CD4-positive, alpha-beta T cell treated with Interleukin-2 at 100 ng/mL for 4 hours (primary cell): ENCODE results near the gene MTHFSD.
A peak's percentile ranks its signal among the peaks of the same experiment; 100 is the strongest.
"Not testable (repeated sequence)": the region's sequence is repeated elsewhere in the genome, so short reads cannot be mapped to it uniquely, and the experiment has no call there.

ENCODE experiments used
- DNase-seq: peaks from one replicate; pipeline ENCODE4 v3.0.0-alpha.2; 2020; ENCODE audit warnings: low spot score

The MTHFSD gene, protein sequence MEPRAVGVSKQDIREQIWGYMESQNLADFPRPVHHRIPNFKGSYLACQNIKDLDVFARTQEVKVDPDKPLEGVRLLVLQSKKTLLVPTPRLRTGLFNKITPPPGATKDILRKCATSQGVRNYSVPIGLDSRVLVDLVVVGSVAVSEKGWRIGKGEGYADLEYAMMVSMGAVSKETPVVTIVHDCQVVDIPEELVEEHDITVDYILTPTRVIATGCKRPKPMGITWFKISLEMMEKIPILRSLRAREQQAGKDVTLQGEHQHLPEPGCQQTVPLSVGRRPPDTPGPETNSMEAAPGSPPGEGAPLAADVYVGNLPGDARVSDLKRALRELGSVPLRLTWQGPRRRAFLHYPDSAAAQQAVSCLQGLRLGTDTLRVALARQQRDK

DNA sequence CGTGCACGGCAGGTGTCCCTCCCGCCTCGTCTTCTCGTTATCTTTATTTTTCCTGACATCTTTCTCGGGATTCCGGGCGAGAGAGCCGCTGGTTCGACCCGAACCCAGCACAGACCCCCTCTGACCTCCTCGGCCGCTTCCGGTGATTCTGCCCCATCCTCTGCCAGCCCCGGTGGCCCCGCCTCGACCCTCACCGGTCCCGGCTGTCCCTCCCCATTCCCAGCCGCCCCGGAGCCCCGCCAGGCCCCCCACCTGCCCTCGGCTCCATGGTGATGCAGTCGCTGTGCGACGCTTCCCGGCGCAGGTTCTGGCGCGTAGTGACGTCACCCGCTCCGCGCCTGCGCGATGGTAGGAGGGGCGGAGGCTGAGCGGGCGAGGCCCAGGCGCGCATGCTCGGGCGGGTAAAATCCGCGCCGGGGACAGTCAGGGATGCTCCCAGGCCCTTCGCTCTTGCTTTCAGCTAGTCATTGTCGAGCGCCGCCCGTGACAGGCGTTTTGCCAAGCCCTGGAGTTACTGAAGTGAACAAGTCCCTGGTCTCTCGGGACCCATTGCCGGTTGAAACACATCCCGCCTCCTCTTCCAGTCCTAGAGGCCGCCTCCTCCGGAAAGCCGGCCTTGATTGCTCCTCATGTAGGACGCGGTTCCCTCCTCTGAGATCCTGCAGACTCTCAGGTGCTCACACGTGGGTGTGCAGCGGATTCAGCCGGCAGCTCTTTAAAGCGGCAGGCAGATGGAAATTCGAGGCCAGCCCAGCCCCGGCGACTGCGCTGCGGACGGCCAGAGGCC, at the start of gene MTHFSD:
Gene MTHFSD, minus strand, starts transcription at position 319 of the 787 bp plus-strand sequence. Its CDS starts 51 bp downstream, at position 268.
- DNase-seq: peak; percentile 94

DNA sequence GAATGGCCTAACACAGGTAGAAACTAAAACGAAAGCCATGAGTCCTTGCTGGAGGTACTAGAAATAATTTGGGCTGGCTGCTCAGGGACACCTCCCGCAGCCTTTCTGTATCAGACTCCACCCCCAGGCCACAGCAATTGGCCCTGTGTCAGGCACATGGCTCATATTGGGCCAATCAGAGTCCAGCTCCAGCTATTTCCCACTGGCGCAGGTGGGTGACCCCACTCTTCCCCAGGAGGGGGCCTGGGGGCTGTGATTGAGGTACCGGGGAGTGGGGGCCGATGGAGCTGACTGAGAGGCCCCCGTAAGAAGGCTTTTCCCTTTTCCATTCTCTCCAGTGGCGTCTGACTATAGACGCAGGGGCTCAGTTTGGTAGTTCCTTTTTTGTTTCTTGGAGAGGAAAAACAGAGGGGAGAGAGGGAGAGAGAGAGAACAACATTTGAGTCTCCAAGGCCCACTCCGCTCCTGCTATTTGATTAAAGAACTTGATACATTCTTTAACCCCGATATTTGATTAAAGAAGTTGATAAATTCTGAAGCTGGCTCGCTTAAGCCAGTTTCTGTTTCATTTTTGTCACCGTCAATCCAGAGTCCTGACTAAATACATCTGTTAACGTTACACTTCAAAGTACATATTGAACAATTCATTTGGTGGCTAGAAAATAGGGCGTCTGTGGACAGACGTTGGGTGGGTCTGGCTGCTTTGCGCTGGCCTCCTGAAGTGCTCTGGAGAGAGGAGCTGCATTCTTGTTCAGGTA, 49.6 kb upstream of the MTHFSD start:
- peak; percentile 35 for DNase-seq

DNA sequence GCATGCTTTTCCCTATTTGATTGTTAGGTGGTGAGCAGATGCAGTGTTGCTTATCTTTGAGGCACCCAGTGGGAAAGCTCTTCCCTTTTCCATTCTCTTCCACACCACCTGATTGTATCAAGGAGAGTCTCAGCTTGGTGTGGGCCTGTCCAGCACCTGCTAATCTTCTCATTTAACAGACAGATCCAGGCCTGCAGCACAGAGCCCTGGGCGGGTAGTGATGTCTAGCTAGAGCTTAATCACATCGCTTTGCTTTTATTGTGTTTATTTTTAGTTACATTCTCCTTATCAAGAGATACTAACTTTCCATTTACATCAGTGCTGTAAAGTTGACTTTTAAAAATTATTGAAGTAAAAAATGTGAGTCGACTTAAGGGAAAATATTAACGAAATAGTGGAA, 47.5 kb upstream of the MTHFSD start:
- DNase-seq: no peak

DNA sequence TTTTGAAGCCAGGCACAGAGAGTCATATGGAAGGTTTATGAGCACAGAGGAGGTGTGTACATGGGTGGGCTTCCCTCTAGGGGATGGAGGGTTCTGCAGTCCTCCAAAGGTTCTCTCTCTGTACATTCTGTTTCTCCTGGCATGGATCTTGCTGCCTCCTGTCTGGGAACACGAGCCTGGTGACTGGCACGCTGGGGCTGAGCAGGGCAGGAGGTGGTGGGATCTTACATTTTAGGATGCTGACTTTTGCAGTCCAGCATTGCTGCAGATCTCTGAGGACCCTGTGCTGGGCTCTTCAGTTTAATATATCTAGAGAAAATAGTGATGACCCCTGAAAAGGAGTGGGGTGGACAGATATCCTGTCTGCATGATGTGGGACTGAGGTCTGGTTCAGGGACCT, 46.3 kb upstream of the MTHFSD start:
- DNase-seq: no peak

DNA sequence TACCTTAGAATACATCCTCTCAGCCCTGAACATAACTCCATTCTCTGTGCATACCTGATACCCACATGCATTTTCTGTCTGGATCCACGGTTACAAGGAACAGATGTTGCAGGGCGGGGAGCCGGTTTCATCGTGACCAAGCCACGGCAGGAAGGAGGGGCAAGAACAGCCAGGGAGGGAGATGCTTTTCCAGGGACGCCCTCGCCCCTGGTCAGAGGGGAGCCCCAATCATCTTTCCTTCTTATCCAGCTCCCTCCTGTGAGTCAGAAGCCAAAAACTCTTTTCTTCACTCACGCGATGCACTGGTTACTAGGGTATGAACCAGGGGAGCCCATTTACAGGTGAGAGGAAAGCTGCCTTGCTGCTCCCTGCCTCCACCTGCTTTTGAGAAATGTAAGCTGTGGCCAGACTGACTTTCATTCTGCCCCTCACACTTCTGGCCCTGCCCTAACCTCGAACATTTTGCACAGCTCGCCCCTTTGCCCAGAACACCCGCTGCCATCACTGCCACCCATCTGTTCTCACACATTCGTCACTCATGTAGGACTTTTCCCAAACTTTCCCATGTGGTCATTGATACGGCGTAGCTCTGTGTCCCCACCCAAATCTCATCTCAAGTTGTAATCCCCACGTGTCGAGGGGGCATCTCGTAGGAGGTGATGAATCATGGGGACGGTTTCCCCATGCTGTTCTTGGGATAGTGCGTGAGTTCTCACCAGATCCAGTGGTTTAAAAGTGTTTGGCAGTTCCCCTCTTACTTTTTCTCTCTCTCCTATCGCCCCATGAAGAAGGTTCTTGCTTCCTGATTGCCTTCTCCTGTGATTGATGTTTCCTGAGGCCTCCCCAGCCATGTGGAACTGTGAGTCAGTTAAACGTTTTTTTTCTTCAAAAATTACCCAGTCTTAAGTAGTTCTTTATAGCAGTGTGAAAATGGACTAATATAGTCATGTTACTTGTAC, 43.9 kb upstream of the MTHFSD start:
- no peak for DNase-seq

DNA sequence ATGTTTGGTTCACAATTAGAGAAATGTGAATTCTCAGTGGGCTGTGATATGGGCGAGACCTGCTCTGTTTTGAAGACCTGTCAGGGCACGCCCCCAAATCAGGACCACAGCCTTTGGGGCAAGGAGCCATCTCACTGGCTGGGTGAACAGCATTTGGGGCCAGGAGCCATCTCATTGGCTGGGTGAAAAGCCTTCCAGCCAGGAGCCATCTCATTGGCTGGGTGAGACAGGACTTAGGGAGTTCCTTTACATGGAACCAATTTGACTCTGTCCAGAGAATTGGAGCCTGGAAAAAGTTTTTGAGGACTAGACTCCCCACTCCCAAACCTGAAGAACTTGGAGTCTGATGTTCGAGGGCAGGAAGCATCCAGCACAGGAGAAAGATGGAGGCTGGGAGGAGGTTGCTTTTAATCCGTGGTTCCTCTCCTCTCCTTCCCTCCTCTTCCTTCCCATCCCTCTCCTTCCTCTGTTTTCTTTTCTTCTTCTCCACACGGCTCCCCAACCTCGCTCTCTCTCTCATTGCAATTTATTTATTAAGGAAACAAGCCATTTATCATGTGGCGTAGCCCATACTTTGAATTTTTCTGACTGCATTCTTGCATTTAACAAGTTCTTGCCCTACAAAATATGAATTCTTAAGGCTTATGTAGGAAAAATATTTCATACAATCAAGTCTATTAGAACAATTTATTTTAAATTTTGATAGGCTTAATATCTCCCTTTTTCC, 43.0 kb upstream of the MTHFSD start:
- no peak for DNase-seq

DNA sequence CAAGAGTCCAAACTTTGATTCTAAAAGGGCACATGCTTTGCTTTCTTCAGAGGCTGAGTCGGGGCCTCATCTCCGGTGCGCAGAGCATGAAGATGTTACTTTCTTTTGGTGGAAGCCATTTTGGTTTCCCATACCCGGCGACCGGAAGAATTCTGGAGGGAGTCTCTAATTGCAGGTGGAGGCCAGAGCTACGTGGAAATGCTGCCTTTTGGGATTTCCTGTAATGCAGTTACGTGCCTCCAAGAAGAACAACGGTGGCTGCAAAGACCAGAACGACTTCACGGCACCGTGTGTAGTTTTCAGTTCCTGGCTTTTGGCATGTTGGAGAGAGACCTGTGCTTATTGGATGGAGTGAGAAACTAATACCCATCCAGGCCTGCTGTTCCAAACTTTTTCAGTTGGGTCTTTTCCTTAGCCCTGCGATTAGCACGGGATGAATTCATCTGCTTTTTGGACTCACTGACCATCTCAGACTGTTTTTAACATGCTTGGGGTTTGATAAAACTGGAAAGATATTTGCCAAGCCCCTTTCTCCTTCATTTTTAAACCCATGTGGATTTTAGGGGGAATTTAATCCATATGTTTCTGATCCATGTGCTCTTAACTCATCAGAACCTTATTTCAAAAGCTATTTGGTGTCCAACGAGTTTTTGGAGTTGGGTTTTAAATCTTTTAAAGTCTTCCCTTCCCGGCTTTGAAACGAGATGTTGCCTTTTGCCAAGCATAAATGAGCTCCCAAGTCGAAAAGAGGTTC, 42.3 kb upstream of the MTHFSD start:
- DNase-seq: no peak

DNA sequence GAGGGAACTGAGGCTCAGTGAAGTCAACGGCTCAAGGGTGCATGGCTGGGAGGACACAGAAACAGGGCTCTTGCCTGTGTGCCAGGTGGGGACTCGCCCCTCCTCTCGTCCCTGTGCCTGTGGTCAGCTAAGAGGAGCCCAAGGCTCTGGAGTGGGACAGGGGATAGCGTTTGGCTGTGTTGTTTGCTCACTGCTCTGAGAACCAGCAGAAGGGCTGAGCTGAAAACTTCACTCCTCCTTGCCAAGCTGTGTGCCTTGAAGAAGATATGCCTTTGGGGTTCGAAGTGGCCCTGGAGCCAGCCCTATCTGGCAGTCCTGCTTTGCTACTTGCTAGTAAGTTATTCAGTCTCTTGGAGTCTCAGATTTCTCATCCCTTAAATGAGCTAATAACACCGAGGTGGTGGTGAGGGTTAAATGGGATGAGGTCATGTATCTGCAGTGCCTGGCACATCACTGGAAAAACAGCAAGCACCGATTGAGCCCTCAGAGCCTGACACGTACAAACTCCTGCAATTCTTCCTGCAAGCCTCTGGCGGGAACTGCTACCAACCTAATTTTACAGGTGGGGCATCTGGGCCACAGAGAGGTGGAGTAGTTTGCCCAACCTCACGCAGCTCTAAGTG, 41.1 kb upstream of the MTHFSD start:
- DNase-seq: no peak

DNA sequence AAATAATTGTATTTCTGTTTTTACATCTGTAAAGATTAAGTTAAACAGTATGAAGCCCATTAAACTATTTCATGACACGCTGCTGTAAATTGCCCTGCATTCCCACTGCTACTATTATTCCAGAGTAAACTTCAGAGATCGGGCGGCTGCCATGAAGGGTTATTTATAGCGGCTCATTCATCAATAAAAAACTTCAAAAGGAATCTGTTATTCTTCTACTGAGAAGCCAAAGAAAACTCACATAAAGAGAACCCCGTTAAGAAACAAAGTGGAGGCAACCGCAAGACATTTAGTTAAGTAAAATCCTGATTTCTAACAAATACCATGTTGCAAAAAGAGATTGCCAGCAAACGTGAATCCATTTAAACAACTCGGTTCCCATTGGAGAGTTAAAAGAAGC, 39.7 kb upstream of the MTHFSD start:
- DNase-seq: no peak

DNA sequence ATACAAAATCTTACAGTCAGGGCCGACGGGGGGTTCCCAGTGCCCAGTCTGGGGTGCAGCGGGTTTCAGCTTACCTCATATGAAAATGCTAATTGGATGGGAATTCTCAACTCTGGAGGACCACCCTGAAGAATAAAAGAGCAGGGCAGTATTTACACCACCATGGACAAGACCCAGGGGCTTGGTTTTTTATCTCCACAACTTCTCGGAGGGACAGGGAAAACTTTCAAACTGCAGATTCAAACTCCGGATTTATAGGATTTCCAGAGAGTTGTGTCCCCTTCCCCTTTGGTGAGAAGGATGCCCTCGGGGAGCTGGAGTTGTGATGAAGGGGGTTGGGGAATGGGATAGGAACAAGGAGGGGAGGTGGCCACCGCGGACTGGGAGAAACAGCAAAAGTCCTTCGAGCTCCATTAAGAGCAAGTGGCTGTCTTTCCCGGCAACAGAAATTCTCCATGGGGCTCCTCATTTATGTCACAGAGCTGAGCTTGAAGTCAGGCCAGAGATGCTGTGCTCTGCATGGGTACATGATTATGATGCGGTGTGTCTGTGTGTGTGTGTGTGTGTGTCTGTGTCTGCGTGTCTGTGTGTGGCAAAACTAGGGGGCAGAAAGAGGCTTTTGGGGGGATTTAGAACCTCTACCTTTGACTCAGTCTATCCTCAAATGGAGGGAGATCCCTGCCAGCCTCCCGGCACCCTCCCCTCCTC, 39.0 kb upstream of the MTHFSD start:
- DNase-seq: no peak

DNA sequence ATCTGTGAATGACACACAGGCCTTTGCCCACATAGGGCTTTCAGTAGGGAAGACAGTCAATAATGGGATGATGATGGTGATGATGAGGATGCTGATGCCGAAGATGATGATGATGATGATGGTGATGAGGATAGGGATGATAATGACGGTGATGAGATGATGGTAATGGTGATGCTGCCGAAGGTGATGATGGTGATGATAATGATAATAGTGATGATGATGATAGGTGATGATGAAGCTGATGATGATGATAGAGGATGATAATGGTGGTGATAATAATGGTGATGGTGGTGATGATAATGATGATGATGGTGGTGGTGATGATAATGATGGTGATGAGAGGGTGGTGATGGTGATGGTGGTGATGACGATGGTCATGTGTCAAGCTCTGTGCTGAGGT, 36.2 kb upstream of the MTHFSD start:
- DNase-seq: no peak

DNA sequence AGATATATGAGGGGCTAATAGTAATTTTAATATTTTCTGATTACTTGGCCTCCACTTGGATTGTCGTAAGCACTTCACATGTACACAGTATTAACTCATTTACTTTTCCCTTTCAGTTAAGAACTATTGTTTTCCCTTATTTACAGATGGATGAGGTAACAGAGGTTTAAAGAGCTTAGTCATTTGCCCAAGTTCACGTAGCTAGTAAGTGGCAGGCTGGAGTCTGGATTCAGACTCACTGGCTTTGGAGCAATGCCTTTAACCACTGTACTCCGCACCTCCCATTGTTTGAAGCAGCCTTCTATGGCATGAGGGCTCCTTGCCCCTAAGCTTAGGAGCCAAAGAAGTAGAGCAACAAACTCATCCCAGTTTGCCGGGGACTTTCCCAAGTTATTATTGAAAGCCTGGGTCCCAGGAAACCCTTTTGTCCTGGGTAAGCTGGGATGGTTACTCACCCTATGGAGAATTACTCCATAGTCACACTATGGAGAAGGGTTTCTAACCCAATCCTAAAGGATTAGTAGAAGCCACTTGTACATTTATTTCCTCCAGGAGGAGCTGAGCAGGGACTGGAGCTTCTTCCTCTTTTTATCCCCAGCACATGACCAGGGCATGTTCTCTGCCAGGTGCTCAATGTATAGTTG, 35.6 kb upstream of the MTHFSD start:
- DNase-seq: no peak

DNA sequence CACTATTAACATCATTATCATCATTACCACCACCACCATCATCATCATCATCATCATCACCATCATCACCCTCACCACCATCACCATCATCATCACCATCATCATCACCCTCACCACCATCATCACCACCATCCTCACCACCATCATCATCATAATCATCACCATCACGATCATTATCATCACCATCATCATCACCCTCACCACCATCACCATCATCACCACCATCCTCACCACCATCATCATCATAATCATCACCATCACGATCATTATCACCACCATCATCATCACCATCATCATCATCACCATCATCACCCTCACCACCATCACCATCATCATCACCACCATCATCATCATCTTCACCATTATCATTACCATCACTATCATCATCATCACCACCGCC, 32.9 kb upstream of the MTHFSD start:
- not testable (repeated sequence) for DNase-seq

DNA sequence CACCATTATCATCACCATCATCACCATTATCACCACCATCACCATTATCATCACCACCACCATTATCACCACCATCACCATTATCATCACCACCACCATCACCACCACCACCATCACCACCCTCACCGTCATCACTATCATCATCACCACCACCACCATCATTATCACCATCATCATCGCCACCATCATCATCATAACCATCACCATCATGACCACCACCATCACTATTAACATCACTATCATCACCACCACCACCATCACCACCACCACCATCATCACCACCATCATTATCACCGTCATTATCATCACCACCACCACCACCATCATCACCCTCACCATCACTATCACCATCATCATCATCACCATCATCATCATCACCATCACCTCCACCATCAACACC, 32.5 kb upstream of the MTHFSD start:
- DNase-seq: no peak

DNA sequence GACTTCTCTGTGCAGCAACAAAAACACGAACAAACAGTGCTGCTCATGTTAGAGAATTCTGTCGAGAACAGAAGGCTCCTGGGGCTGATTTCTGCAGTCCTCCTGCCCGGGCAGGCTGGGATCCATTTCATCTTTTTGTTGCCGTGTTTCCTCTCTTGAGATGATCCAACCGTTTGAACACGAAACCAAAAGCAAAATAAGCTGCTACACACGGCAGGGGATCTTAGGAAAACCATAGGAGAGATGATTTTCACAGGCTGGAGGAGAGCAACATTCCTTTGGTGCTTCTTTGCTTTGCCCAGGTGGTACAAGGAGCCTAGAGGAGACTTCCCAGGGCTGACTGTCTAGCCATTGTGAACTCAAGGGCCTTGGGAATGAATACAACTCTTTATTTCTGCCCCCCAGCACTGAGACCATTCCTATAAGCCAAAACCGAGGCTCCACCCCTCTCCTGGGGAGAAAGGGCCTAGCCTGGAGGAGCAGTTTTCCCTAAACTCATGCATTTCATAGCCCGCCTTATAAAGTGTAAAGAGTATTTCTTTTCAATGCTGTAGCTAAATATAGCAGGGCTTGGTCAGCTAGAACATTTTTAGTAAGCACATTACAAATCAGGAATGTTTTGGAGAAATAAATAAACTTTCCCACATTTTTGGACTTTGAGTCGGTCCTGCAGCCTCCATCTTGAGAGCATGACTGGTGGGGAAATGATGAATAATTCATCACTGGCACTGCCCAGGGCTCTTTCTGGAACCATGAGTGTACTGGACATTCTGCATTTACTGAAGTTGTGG, 31.0 kb upstream of the MTHFSD start:
- no peak for DNase-seq

DNA sequence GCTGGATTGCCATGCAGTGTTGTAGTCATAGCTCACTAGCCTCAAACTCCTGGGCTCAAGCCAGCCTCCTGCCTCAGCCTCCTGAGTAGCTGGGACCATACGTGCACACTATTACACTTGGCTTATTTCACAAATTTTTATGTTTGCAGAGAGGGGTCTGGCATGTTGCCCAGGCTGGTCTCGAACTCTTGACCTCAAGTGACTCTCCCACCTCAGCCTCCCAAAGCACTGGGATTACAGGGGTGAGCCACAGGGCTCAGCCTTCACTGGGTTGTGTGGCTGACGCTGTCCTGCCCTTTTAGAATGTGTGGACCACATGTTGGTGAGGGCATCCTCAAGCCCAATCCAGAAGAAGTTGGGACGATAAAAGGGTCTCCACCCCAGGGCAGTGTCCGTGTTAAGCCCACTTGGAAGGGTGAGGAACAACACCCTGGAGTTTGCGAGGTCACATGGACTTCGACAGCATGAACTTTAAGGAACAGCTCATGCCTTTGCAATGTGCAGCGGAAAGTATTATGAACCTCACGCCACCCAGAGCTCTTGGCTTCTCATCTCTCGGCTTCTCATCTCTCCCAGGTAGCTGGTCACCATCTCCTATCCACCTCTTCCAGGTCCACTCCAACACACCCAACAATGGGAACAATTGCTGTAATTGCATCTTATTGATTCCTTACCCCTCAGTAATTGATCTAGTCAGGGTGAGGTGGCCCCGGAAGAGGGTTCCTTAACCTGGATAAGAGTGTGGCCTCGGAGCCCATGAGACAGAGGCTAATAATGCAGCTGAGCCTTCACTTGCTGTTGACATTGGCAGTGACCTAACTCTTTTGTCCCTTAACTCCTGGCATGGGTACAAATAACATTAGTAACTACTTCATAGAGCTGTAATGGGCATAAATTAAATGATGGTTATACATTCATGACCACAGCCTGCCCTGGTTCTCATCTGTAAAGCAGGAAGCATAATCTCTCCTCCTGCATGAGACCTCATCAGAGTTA, 30.0 kb upstream of the MTHFSD start:
- DNase-seq: no peak
